ENCODE measurements around the gene BMP10. TPM values are rescaled to one million over a fixed set of nuclear protein-coding genes. Genes with fewer than 3 reads are reported as not detected.

The BMP10 gene, protein sequence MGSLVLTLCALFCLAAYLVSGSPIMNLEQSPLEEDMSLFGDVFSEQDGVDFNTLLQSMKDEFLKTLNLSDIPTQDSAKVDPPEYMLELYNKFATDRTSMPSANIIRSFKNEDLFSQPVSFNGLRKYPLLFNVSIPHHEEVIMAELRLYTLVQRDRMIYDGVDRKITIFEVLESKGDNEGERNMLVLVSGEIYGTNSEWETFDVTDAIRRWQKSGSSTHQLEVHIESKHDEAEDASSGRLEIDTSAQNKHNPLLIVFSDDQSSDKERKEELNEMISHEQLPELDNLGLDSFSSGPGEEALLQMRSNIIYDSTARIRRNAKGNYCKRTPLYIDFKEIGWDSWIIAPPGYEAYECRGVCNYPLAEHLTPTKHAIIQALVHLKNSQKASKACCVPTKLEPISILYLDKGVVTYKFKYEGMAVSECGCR
- total RNA-seq (2021; ENCODE audit: unreplicated experiment) (not detected), Bru-seq, nascent RNA (not detected), BruChase-seq, experiment 1, labeled RNA remaining after a 6-hour chase (percentile 10 among the genes with signal in this experiment), BruChase-seq, experiment 2, labeled RNA remaining after a 2-hour chase (not detected)
- not detected in 2 replicates for polyA plus RNA-seq (2012)
- long read RNA-seq, result 0 reads

DNA sequence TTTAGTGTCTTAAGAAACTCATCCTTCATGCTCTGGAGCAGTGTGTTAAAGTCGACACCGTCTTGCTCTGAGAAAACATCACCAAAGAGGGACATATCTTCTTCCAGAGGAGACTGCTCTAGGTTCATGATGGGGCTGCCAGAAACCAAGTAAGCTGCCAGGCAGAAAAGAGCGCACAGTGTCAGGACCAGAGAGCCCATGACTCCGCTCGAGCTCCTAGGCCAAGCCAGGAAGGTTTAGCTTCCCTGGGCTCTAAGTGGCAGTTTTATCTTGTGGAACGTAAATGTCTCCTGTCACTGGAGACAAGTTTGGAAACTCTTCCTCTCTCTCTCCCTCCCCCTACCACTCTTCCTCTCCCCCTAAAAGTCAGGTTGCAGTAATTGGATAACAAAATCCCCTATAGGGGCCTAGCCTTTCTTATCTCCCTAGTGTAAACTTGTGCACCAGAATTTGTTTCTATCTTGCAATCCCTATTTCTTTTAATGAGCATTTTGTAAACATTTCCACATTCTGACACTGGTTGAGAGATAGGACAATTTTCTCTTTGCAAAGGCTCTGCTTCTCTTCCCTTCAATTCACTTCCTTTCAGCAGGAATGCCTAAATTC, at the start of gene BMP10:
Gene BMP10 (minus strand): TSS at position 239 of the 606 bp plus-strand sequence. CDS start 39 bp downstream, at position 200.
- no peak within 1 kb of the TSS for H3K4me3 ChIP-seq (replicated peaks in 1 of 2; ENCODE audit: low read depth in 1 of 2, low read length in 2 of 2)
- H2AFZ ChIP-seq (ENCODE audit: low read depth, low read length, poor library complexity, severe bottlenecking), result no peak within 1 kb of the TSS
- H3K36me3 ChIP-seq (ENCODE audit: control insufficient read depth in 1 of 2, insufficient read depth in 2 of 2, low read length in 2 of 2), result no peaks in the 10 kb centered on the region
- no peaks in the 10 kb centered on the region for H3K4me1 ChIP-seq (ENCODE audit: control insufficient read depth in 1 of 2, insufficient read depth in 2 of 2, low read length in 2 of 2)
- H3K9me2 ChIP-seq (ENCODE audit: insufficient read depth), result no peaks in the 10 kb centered on the region
- DNase-seq (ENCODE audit: low read depth, low spot score), result no peak
- H4K20me1 ChIP-seq (ENCODE audit: insufficient read depth), result no peaks in the 10 kb centered on the region
- ATAC-seq, result no peak
- no peaks in the 10 kb centered on the region for H3K79me2 ChIP-seq (ENCODE audit: insufficient read depth, low read length)
- POLR2A ChIA-PET, result no interaction called here
- no TSS peak for BruUV-seq (replicated peaks)
- no peaks in the 10 kb centered on the region; the same call in 1 of the 2 replicates for H3K27me3 ChIP-seq (ENCODE audit: insufficient read depth, low read length)
- no peak within 1 kb of the TSS for H3K4me2 ChIP-seq (ENCODE audit: low read length)
- H3K9me3 ChIP-seq (ENCODE audit: control insufficient read depth in 1 of 2, insufficient read depth in 1 of 2, low read depth in 1 of 2, low read length in 2 of 2), result no peaks in the 10 kb centered on the region
- H3K27ac ChIP-seq (ENCODE audit: low read depth, low read length), result no peak within 1 kb of the TSS
- CTCF ChIA-PET, result no interaction called here
- TF ChIP-seq POLR2AphosphoS5 (IDR thresholded peaks at IDR 0.05; ENCODE audit: low read depth, low read length) (no peak), SRF (IDR thresholded peaks at IDR 0.05; ENCODE audit: low read depth) (no peak), CEBPB (IDR thresholded peaks at IDR 0.05; ENCODE audit: low read depth) (no peak), EZH2phosphoT487 (IDR thresholded peaks at IDR 0.05; ENCODE audit: borderline replicate concordance) (no peak), SIN3A (IDR thresholded peaks at IDR 0.05; ENCODE audit: low read depth) (no peak), ELF1 (IDR thresholded peaks at IDR 0.05; ENCODE audit: borderline replicate concordance, low read depth) (no peak), JUND (IDR thresholded peaks at IDR 0.05) (no peak), EGR1 (IDR thresholded peaks at IDR 0.05; ENCODE audit: low read depth) (no peak), YY1 (IDR thresholded peaks at IDR 0.05; ENCODE audit: extremely low read depth, insufficient replicate concordance, low read depth, low read length) (no peak), EZH2 (IDR thresholded peaks at IDR 0.05) (no peak), TCF7L2 (IDR thresholded peaks at IDR 0.05; ENCODE audit: borderline replicate concordance, extremely low read depth, insufficient read depth, insufficient read length) (no peak), POLR2A (IDR thresholded peaks at IDR 0.05; ENCODE audit: borderline replicate concordance, extremely low read depth, insufficient read depth, insufficient read length) (no peak), CBX3 (IDR thresholded peaks at IDR 0.05; ENCODE audit: low read depth) (no peak), ZNF274 (IDR thresholded peaks at IDR 0.05; ENCODE audit: low read depth, low read length) (no peak)
- TF ChIP-seq, protein P1, sequence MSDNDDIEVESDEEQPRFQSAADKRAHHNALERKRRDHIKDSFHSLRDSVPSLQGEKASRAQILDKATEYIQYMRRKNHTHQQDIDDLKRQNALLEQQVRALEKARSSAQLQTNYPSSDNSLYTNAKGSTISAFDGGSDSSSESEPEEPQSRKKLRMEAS (IDR thresholded peaks at IDR 0.05), result no peak
- TF ChIP-seq, protein P2, sequence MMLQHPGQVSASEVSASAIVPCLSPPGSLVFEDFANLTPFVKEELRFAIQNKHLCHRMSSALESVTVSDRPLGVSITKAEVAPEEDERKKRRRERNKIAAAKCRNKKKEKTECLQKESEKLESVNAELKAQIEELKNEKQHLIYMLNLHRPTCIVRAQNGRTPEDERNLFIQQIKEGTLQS (IDR thresholded peaks at IDR 0.05), result no peak
- RAD21 ChIA-PET (ENCODE audit: low non-redundant PET in 1 of 2, low total read pairs in 2 of 2, uncharacterized antibody in 2 of 2, unreplicated experiment in 2 of 2), result no interaction called here
- no peak within 1 kb of the TSS for H3K9ac ChIP-seq (ENCODE audit: low read length)
- intact Hi-C loops (cut with micrococcal nuclease), result no loop called here
